ENCODE results near the gene PDE8A. TPM values are rescaled to one million over a fixed set of nuclear protein-coding genes. Genes with fewer than 3 reads are reported as not detected.

Gene PDE8A
- total and polyA plus RNA-seq, 2 of the 13 experiments (the other 11 are each of a cell fraction or from before 2014, with no cell fraction given): 26.3 to 48.5 TPM

DNA sequence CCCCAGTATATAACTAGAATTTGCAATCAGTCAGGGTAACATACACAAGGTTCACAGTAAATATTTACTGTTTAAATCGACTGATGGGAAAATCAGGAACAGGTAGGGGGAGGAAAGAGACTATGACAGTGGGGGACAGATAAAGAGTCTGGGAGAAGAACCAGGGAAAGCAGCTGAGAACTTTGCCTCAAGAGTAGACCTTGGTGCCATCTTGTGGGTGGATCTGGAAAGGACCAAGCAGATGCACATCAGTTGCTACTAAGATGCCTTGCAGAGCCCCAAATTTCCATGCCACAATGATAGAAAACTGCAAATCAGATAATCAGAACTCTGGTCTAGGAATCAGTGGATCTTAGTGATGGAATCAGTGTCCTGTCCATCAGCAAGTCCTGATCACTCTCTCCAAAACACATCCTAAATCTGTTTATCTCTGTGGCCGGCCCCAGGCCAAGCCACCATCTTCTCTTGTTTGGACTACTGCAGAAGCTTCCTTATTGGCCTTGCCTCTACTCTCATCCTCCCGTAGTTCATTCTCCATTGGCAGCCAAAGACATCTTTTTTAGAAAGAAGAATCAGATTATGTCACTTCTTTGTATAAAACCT is 62.7 kb downstream of the PDE8A start (continued):
- peak; percentile 19; the same call in 1 of the 2 replicates for TF ChIP-seq TFAP4 (IDR thresholded peaks at IDR 0.05; ENCODE audit: borderline replicate concordance, low read depth)
- TF ChIP-seq ARID3A (IDR thresholded peaks at IDR 0.05; ENCODE audit: low read depth, low read length): 0 out of 2 replicates have a peak, but pooled peaks have one; percentile 14
- TF ChIP-seq ZBTB26 (CRISPR knock-in tag; IDR thresholded peaks at IDR 0.05; ENCODE audit: borderline replicate concordance): peak; percentile 87
- TF ChIP-seq FOXC1 (CRISPR knock-in tag; IDR thresholded peaks at IDR 0.05; ENCODE audit: borderline replicate concordance): no peak
- peak; percentile 84 for TF ChIP-seq CTCF (CRISPR knock-in tag; IDR thresholded peaks at IDR 0.05)
- TF ChIP-seq, protein P1, sequence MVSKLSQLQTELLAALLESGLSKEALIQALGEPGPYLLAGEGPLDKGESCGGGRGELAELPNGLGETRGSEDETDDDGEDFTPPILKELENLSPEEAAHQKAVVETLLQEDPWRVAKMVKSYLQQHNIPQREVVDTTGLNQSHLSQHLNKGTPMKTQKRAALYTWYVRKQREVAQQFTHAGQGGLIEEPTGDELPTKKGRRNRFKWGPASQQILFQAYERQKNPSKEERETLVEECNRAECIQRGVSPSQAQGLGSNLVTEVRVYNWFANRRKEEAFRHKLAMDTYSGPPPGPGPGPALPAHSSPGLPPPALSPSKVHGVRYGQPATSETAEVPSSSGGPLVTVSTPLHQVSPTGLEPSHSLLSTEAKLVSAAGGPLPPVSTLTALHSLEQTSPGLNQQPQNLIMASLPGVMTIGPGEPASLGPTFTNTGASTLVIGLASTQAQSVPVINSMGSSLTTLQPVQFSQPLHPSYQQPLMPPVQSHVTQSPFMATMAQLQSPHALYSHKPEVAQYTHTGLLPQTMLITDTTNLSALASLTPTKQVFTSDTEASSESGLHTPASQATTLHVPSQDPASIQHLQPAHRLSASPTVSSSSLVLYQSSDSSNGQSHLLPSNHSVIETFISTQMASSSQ (IDR thresholded peaks at IDR 0.05; ENCODE audit: low read depth): no peak
- TF ChIP-seq, protein P1 (CRISPR knock-in tag; IDR thresholded peaks at IDR 0.05; ENCODE audit: borderline replicate concordance): no peak
